Stimulated activated CD8-positive, alpha-beta memory T cell treated with anti-CD3 and anti-CD28 coated beads, Interleukin-4, amount 100 ng/mL, for 4 hours (primary cell): Measurements from ENCODE around the gene CKMT2.

Experiments used
- DNase-seq, 2 donors: peaks; one replicate each; pipeline ENCODE4 v3.0.0-alpha.2; 2020; ENCODE audit warnings: low read depth in 2 of 2, low spot score in 1 of 2

CKMT2 gene

DNA sequence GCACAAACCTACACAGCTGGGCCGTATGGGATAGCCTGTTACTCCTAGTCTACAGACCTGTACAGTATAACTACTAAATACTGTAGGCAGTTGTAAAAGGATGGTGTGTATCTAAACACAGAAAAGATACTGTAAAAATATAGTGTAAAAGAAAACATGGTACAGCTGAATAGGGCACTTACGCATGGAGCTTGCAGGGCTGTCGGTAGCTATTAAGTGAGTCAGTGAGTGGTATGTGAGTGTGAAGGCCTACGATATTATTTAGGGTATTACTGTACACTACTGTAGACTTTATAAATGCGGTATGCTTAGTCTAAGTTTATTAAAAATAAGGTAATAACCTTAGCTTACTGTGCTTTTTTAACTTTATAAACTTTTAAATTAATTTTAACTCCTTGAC is 69.5 kb downstream of the CKMT2 start:
- no peak for DNase-seq

GRCh38 chr5:81303563-81303962 is 70.4 kb downstream of the CKMT2 start:
- DNase-seq, result no peak

DNA sequence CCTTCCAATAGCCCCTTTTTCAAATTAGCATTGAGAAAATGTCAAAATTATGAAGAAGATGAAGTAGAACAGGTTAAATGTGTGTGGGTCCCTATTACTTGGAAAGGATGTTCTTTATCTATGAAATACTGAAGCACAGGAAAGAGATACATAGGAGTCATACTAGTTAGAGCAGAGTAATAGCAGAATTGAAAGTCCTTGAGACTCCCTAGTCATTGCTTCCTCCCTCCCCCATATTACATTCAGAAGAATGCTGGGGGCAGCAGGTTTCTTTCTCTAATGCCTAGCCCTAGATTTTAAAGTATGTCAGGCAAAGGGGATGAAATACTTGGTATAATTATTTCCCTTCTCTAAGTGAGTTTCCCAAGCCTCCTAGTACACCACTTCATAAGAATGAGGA is 72.7 kb downstream of the CKMT2 start:
- DNase-seq, result no peak

- DNase-seq, result no peak
Measured at GRCh38 chr5:81308836-81309235, 75.7 kb downstream of the CKMT2 start.

DNA sequence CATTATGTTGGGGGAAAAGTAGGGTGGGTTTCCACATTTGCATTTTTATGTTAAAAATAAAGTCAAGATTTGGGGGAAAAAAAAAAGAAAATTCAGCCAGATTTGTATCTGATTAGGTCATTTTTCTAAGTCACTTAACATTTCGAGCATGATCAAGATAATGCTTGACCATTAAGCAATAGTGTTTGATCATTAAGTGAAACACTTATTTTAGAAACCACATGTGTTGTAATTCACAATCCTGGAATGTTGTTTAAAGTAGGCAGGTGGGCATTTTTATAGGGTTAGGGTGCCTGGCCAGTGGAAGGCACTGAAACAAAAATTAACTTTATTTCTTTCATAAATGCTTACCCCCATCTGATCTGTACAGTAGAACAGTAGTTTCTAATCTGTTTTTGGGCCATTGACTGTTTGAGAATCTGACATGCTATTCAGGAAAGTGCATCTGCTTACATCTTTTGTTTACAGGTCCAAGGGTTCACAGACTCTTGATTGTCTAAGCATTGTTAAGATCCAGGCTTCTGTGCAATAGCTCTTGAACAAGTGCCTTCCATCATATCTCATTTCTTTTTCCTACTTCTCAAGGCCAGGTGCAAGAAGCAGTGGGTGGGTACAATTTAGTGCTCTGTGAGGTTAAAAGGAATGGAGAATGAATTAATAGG is 77.4 kb downstream of the CKMT2 start:
- DNase-seq, result no peak

- no peak for DNase-seq
Measured at GRCh38 chr5:81313278-81313677, 80.2 kb downstream of the CKMT2 start.

DNA sequence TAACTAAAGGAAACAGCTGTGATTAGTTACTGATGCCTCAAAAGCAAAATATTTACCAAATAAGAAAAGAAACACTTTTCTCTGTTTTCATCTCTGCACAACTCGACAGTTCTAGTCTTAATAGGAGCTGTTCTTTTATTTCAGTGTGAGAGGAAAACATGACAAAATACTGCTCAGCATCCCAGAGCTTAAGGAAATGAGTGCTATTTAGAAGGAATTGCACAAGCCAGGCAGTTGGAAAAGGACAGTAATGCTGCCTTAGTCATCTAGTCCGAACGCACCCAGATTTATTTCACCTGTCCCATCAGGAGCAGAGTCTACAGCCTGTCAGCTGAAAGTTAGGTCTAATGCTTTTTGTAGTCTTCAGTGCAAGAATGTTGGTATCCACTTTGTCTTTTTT is 80.6 kb downstream of the CKMT2 start:
- no peak for DNase-seq

- no peak for DNase-seq
Measured at GRCh38 chr5:81314581-81314980, 81.5 kb downstream of the CKMT2 start.

- no peak for DNase-seq
Measured at GRCh38 chr5:81315336-81315735, 82.2 kb downstream of the CKMT2 start.

DNA sequence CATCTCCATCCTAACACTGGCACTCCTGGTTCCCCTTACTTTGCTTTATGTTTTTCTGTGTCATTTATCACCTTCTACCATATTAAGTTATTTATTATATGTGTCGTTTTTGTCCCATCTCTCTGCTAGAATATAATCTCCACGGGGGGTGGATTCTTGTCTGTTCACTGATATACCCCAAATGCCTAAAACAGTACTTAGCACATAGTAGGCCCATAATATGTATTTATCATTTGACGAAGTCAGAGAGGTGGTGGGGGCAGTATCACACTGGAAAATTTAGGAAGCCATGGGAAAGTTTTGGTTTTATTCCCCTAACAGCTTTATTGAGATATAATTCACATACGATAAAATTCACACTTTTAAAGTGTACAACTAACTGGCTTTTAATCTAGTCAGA is 82.7 kb downstream of the CKMT2 start:
- no peak for DNase-seq
